Measurements from ENCODE around the gene MZF1.
"Not testable (repeated sequence)": the region's sequence is repeated elsewhere in the genome, so short reads cannot be mapped to it uniquely, and the experiment has no call there.

The MZF1 gene

DNA sequence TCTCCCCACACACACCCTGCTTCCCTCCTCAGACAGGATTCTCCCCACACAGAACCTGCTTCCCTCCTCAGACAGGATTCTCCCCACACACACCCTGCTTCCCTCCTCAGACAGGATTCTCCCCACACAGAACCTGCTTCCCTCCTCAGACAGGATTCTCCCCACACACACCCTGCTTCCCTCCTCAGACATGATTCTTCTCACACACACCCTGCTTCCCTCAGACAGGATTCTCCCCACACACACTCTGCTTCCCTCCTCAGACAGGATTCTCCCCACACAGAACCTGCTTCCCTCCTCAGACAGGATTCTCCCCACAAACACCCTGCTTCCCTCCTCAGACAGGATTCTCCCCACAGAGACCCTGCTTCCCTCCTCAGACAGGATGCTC lies 34.0 kb downstream of the MZF1 start:
- DNase-seq (ENCODE audit: low read depth): not testable (repeated sequence)

GRCh38 chr19:58538257-58539168 lies 34.6 kb downstream of the MZF1 start:
- DNase-seq (ENCODE audit: low read depth): no peak

DNA sequence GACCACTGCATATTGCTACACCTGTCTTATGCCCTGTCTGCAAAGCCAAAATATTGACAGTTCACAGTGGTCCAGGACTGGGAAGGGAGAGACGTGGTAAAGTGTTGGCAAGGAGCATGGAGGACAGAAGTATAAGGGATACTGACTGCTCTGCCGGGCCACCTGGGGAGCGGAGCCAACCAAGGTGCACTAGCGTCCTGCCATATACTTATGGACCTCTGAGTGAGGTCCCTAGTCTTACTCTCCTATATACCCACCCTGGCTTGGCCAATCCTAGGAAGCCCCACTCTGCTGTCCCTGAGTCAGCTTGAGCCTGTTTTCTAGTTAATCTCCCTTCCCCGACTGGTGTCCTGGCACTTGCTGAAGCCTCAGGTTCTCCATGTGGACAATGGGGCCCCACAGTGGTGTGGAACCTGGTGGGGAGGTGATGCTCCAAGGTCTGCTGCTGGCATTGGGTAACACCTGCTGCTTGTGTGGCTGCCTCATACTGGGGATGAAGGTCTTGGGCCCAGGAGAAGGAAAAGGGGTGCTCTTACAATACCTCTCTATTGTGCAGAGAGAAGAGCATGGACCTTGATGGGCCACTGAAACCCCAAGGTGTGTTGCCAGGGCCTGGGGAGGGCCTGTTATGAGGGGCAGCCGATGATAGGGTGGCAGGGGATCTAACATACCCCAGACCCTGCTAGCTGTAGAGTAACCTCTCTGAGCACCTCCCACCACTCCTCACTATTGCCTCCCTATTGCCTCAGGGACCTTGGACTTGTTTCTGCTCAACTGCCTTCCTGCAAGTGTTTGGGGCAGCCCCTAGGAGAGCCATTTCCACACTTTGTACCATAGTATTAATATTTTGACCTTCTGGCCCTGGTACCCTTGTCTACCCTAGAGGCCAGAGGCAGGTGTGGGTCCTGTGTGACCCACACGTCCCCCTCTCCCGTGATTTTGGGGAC lies 36.0 kb downstream of the MZF1 start:
- DNase-seq (ENCODE audit: low read depth): no peak

DNA sequence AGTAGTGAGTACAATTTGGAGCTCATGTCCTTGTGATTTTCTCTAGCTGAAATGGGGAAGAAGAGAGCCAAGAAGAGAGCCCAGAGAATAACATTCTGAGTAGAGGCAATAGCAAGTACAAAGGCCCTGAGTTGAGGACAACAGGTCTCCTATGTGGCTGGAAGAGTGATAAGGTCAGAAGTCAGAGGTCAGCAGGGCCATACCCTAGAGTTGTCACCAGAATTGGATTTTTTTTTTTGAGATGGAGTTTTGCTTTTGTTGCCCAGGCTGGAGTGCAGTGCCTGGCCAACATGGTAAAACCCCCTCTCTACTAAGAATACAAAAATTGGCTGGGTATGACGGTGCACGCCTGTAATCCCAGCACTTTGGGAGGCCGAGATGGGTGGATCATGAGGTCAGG lies 37.3 kb downstream of the MZF1 start:
- DNase-seq (ENCODE audit: low read depth): no peak

GRCh38 chr19:58531034-58531840 lies 41.9 kb downstream of the MZF1 start:
- DNase-seq (ENCODE audit: low read depth): no peak

- DNase-seq (ENCODE audit: low read depth): no peak
These were observed 43.7 kb downstream of the MZF1 start for GRCh38 chr19:58529405-58529804.

GRCh38 chr19:58522709-58523108 lies 50.4 kb downstream of the MZF1 start:
- DNase-seq (ENCODE audit: low read depth): no peak

GRCh38 chr19:58521651-58522050 lies 51.5 kb downstream of the MZF1 start:
- no peak for DNase-seq (ENCODE audit: low read depth)

- DNase-seq (ENCODE audit: low read depth): no peak
These were observed 52.9 kb downstream of the MZF1 start for GRCh38 chr19:58520257-58520599.

DNA sequence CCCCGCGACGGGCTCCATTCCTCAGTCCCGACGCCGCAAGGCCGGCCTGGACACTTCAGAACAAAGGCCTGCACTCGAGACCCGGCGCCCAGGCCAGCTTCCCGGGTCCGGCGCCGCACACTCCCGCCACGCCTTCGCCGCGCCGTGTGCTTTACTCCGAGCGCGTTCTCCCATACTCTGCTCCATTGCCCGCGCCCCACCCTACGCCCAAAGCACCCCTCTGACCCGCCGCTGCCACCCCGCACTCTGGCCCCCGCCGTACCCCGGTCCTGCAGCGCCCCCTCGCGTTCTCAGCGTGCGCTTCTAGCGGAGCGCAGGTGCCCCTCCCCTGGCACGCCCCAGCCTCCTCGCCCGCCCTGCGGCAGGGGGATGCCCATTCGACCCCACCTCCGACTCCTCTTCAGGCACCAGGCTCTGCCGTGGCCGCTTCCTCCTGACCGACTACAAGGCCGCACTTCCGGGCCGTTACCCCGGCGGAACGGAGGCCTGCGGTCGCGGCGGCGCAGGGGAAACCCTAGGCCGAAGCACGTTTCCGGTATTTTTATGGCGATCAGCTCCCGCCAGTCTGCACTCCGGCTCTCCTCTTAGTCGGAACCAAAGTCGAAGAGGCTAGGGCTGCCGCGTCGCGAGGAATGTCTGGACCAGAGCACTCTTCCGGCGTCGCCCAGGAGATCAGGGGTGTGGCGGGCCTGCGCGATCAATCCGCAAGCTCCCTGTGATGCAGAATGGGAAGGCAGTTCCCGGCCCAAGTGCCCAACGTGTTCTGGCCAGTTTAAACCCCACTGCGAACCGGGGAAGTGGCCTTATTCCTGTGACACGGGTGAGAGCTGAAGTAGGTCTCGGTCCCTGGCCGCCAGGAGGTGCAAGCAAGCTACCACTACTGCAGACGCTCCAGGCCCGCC lies 53.5 kb downstream of the MZF1 start, which contains the start of gene ZBTB45:
ZBTB45 (minus strand) TSS at position 456 of the 902 bp plus-strand sequence. CDS start 2,137 bp downstream, outside the sequence.
- DNase-seq (ENCODE audit: low read depth): peak; percentile 75

GRCh38 chr19:58519087-58519354 lies 54.1 kb downstream of the MZF1 start:
- DNase-seq (ENCODE audit: low read depth): no peak

GRCh38 chr19:58518256-58519086 lies 54.7 kb downstream of the MZF1 start:
- DNase-seq (ENCODE audit: low read depth): no peak

DNA sequence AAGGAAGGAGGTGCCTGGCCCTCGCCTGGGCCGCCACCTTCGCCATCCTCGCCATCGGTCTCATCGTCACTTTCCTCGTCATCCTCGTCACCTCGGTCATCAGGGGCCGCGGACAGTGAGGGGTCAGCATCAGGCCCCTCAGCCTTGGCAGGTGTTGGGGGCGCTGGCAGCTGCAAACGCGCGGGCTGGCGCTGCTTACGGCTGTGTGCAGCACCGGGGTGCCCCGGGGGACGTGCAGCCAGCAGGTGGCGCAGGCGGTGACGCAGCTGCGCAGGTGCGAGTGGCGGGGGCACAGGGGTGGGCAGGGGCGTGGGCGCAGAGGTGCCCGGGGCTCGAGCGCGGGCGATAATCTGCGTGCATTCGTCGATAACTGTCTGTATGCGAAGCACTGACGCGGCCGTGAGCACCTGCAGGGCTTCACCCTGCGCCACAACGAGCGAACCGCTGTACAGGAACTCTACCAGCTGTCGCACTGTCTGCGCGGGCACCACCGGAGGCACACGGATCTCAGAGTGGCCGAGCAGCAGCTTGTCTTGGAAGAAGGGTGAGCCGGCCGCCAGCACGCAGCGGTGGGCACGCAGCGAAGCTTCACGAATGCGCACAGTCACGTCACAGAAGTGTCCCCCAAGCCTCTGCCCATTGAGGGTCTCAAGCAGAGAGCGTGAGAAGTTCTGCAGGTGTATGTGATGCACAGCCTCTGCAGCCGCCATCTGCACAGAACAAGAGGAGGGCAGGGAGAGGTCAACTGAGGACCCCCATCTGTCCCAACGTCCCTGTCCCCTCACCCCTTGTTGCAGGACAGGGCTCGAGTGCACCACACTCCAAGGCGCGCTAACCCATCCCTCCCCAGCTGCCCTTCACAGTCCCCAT lies 55.9 kb downstream of the MZF1 start:
- DNase-seq (ENCODE audit: low read depth): no peak

DNA sequence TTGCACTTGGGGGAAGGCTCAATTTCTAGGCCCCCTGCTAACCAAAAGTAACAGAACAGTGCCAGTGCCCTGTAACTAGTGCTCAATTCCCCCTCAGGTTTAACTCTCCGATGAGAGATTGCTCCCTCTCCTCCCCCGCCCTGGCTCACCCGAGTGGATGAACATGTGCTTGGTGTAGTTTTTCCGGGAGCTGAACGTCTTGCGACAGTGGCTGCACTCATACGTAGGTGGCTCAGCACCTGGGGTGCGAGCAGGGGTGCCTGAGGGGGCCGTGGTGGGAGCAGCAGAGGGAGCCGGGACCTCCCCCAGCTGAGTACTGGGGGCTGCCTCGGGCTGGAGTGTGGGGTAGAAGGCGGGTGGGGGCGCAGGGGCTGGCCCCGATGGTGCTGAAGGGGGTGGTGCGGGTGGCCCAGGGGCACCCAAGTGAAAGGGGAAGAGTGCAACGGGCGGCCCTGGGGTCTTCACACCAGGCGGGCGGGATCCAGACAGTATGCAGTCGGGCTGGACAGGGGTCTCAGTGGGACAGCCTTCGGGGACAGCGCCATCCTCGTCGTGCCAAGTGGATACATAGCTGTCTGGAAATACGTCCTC lies 56.8 kb downstream of the MZF1 start:
- no peak for DNase-seq (ENCODE audit: low read depth)

- no peak for DNase-seq (ENCODE audit: low read depth)
These were observed 57.9 kb downstream of the MZF1 start for GRCh38 chr19:58515259-58515658.

DNA sequence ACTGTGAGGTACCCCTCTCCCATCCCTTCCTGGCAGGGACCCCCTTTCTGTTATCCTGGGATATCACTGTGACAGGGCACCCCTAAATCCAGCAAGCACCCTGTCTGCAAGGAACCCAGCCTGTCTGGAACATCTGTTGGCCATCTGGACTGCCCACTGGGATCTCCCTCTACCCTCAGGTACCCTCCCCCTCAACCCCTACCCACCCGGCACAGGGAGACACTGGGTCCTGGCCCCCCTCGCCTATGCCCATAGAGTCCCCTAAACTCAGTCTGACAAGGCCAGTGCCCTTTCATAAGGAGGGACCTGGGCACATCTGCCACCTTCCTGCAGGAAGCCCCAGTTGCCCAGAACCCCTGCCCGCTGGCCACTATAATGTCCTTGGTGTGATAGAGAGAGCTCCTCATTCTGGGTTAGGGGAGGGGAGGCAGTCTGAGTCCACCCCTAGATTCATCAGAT lies 58.5 kb downstream of the MZF1 start:
- no peak for DNase-seq (ENCODE audit: low read depth)

DNA sequence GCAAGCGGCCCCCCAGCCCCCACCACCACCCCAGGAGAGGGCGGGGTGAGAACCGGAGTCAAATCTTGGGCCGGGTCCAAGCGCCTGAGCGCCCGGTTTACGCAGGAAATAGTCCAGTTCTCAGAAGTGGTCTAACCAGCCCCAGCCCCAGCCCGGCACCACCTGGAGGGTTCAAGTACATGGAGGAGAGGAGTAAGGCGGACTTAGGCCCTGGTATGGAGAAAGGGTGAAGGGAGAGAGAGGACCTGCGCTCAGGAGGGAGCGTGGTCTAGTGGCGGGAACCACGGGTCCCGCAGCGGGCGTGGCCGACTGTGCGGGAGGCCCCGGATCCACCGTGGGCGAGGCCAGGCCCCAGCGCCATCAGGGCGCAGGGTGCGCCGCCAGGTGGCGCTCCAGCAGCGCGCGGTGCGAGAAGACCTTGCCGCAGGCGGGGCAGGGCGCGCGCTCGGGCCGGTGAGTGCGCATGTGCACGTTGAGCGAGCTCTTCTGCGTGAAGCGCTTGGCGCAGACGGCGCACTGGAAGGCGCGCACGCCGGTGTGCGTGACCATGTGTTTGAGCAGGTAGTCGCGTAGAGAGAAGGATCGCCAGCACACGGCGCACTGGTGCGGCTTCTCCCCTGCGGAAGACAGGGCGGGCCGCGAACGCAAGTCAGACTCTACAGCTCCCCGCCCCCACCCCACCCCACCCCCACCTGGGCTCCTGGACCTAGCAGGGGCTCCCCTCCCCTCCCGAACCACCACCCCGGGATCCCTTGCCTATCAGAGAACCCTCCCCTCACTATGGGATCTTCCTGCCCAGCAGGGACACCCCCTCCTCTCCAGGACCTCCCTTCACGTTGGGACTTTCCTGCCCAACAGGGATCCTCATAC lies 59.2 kb downstream of the MZF1 start:
- DNase-seq (ENCODE audit: low read depth): peak; percentile 85

GRCh38 chr19:58513213-58513693 lies 59.9 kb downstream of the MZF1 start:
- no peak for DNase-seq (ENCODE audit: low read depth)
